Omental fat pad (tissue), 4 donors: Measurements from ENCODE around the gene PRPH. TPM values are rescaled to one million over a fixed set of nuclear protein-coding genes. Genes with fewer than 3 reads are reported as not detected.

ENCODE experiments used
- ATAC-seq: fragments of 150-250 bp; one replicate; pipeline ENCODE4 v1.9.1; 2016; ENCODE audit warnings: mild to moderate bottlenecking, moderate library complexity; ENCODE audit not compliant: low FRiP score
- DNase-seq: peaks from one replicate; pipeline ENCODE4 v3.0.0-alpha.2; 2019; ENCODE audit warnings: low spot score
- CTCF ChIP-seq, 3 donors: fragments of 450-650 bp; IDR thresholded peaks; one replicate each; pipeline ENCODE4 v1.5.1; 2016 to 2017; ENCODE audit warnings: antibody characterized with exemption in 3 of 3, mild to moderate bottlenecking in 3 of 3, moderate library complexity in 2 of 3
- total RNA-seq, 4 donors: library from RNA; depleted of rRNA; stranded (reverse); fragments of >200 nt; gene quantifications; one replicate each; pipeline ENCODE4 v1.1.0, GENCODE V29; 2016

Gene PRPH
- total RNA-seq, 4 donors from 2014 or later: 1.3 to 4.4 (median 2.7) TPM

GRCh38 chr12:49336645-49337584 lies 42.0 kb downstream of the PRPH start, which contains the start of gene C1QL4:
Gene C1QL4 (minus strand): TSS chr12:49337188. CDS start chr12:49336477, 711 bp downstream.
- TF ChIP-seq CTCF (IDR thresholded peaks at IDR 0.05): peak in 1 of 3 donors; percentile 43
- ATAC-seq: peak; percentile 89
- DNase-seq: peak; percentile 92

- no peak for TF ChIP-seq CTCF (IDR thresholded peaks at IDR 0.05)
- ATAC-seq: no peak
Observed at GRCh38 chr12:49338830-49339463, 44.0 kb downstream of the PRPH start.

DNA sequence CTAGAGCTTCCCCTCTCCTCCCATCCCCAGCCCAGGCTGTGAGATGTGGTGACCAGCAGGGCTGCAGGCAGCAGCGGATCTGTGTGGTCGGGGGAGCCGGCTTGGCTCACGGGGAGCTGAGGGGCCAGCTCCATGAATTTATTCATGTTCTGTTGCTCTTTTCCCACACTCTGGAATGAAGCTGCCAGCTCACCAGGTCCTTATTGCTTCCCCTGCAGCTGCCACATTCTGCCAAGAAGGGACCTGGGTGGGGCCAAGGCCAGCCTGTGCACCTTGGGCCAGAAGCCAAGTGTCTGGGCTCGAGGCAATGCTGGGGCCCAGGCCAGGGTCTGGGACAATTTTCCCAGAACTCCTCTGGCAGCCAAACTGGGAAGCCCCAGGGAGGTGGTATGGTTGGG lies 44.5 kb downstream of the PRPH start:
- TF ChIP-seq CTCF (IDR thresholded peaks at IDR 0.05): no peak
- DNase-seq (no peak), ATAC-seq (no peak)

More at GRCh38 chr12:49338830-49339463, 44.0 kb downstream of the PRPH start:
- DNase-seq: no peak

GRCh38 chr12:49340095-49340870 lies 45.3 kb downstream of the PRPH start:
- no peak for TF ChIP-seq CTCF (IDR thresholded peaks at IDR 0.05)
- ATAC-seq (no peak), DNase-seq (no peak)

GRCh38 chr12:49340971-49341776 lies 46.2 kb downstream of the PRPH start:
- DNase-seq (no peak), ATAC-seq (no peak)
- TF ChIP-seq CTCF (IDR thresholded peaks at IDR 0.05): no peak

- ATAC-seq (no peak), DNase-seq (no peak)
- TF ChIP-seq CTCF (IDR thresholded peaks at IDR 0.05): no peak
Observed at GRCh38 chr12:49341777-49342065, 46.8 kb downstream of the PRPH start.
